GM23338 (cell line): ENCODE results near the gene GEMIN8. TPM values are rescaled to one million over a fixed set of nuclear protein-coding genes. Genes with fewer than 3 reads are reported as not detected.

ENCODE experiments used
- ATAC-seq: fragments of 200-7000 bp; cut with Tn5 transposase; 3 replicates; pipeline ENCODE4 v1.9.1; 2020
- DNase-seq: peaks from one replicate; pipeline ENCODE4 v3.0.0-alpha.2; 2015; ENCODE audit warnings: low spot score
- H2AFZ ChIP-seq: fragments of 200-600 bp; sonication (generic); 2 replicates; pipeline ENCODE4 v1.8.0; 2016; ENCODE audit warnings: antibody characterized with exemption, mild to moderate bottlenecking, moderate library complexity
- H3F3A ChIP-seq: fragments of 200-600 bp; sonication (generic); replicated peaks from 2 replicates; pipeline ENCODE4 v1.8.0; 2017; ENCODE audit warnings: antibody characterized with exemption, mixed run types, low read depth
- H3K27ac ChIP-seq: fragments of 200-600 bp; sonication (generic); 2 replicates; pipeline ENCODE4 v1.6.1; 2016; ENCODE audit warnings: low read depth
- H3K27me3 ChIP-seq: fragments of 200-600 bp; sonication (generic); 2 replicates; pipeline ENCODE4 v1.8.0; 2016; ENCODE audit warnings: mild to moderate bottlenecking, mixed run types, moderate library complexity; ENCODE audit not compliant: insufficient read depth
- H3K36me3 ChIP-seq: fragments of 200-600 bp; sonication (generic); 2 replicates; pipeline ENCODE4 v1.8.0; 2016; ENCODE audit warnings: mild to moderate bottlenecking; ENCODE audit not compliant: insufficient read depth
- H3K4me1 ChIP-seq: fragments of 200-600 bp; sonication (generic); 2 replicates; pipeline ENCODE4 v1.8.0; 2016; ENCODE audit warnings: mild to moderate bottlenecking, moderate library complexity; ENCODE audit not compliant: insufficient read depth
- H3K4me2 ChIP-seq: fragments of 200-600 bp; sonication (generic); 2 replicates; pipeline ENCODE4 v1.7.1; 2017; ENCODE audit warnings: mixed run types
- H3K4me3 ChIP-seq: fragments of 200-600 bp; sonication (generic); 2 replicates; pipeline ENCODE4 v1.6.1; 2016; ENCODE audit warnings: mixed run types
- H3K79me2 ChIP-seq: fragments of 200-600 bp; sonication (generic); replicated peaks from 2 replicates; pipeline ENCODE4 v1.8.0; 2017; ENCODE audit warnings: mild to moderate bottlenecking; ENCODE audit not compliant: insufficient read depth
- H3K9me2 ChIP-seq: fragments of 200-600 bp; sonication (generic); 2 replicates; pipeline ENCODE4 v1.8.0; 2017; ENCODE audit not compliant: insufficient read depth
- H4K20me1 ChIP-seq: fragments of 200-600 bp; sonication (generic); replicated peaks from 2 replicates; pipeline ENCODE4 v1.8.0; 2017; ENCODE audit warnings: mild to moderate bottlenecking; ENCODE audit not compliant: insufficient read depth
- H3K27ac Mint-ChIP-seq: 2 replicates; pipeline ENCODE4 v1.8.0; 2020; ENCODE audit warnings: inconsistent platforms, mild to moderate bottlenecking, moderate library complexity, mixed read lengths
- H3K27me3 Mint-ChIP-seq: 3 replicates; pipeline ENCODE4 v1.8.0; 2022; ENCODE audit warnings: low read depth, mild to moderate bottlenecking, moderate library complexity, mixed read lengths, inconsistent platforms; ENCODE audit not compliant: insufficient read depth, poor library complexity
- H3K36me3 Mint-ChIP-seq: 3 replicates; pipeline ENCODE4 v1.8.0; 2021; ENCODE audit warnings: low read depth, mild to moderate bottlenecking, inconsistent platforms, moderate library complexity, mixed read lengths
- H3K4me1 Mint-ChIP-seq: 3 replicates; pipeline ENCODE4 v1.8.0; 2020; ENCODE audit warnings: mild to moderate bottlenecking, inconsistent platforms, mixed read lengths
- H3K4me3 Mint-ChIP-seq: 3 replicates; pipeline ENCODE4 v1.8.0; 2021; ENCODE audit warnings: moderate library complexity, mild to moderate bottlenecking, inconsistent platforms, mixed read lengths
- H3K9me3 Mint-ChIP-seq: 3 replicates; pipeline ENCODE4 v1.8.0; 2020; ENCODE audit warnings: moderate library complexity, mild to moderate bottlenecking, inconsistent platforms, mixed read lengths
- CREB1 ChIP-seq: fragments of 250-450 bp; sonication (Bioruptor Pico); IDR thresholded peaks from 2 replicates; pipeline ENCODE4 v1.5.0; 2020; ENCODE audit warnings: low read depth, mild to moderate bottlenecking, moderate library complexity
- CTCF ChIP-seq, 2 experiments: fragments of 200-600 bp in 1 of 2; sonication (generic) in 1 of 2; conservative IDR thresholded peaks; 2 replicates each; pipeline versions ENCODE4 v1.5.1 to v1.6.1; 2016 to 2017; ENCODE audit warnings: antibody characterized with exemption in 2 of 2, low read depth in 2 of 2, mild to moderate bottlenecking in 2 of 2, moderate library complexity in 1 of 2
- ETS1 ChIP-seq: IDR thresholded peaks from 2 replicates; pipeline ENCODE4 v1.6.1; 2016; ENCODE audit warnings: antibody characterized with exemption
- EZH2 ChIP-seq: fragments of 200-600 bp; sonication (generic); IDR thresholded peaks from one replicate; pipeline ENCODE4 v1.8.0; 2017; ENCODE audit warnings: antibody characterized with exemption, mild to moderate bottlenecking, low read depth; ENCODE audit not compliant: unreplicated experiment
- EZH2phosphoT487 ChIP-seq: fragments of 200-600 bp; sonication (generic); IDR thresholded peaks from one replicate; pipeline ENCODE4 v1.8.1; 2018; ENCODE audit warnings: antibody characterized with exemption; ENCODE audit not compliant: unreplicated experiment
- JUNB ChIP-seq: IDR thresholded peaks from one replicate; pipeline ENCODE4 v1.6.1; 2016; ENCODE audit warnings: antibody characterized with exemption; ENCODE audit not compliant: unreplicated experiment
- NANOG ChIP-seq: IDR thresholded peaks from 2 replicates; pipeline ENCODE4 v1.6.1; 2016; ENCODE audit warnings: antibody characterized with exemption, borderline replicate concordance
- POLR2AphosphoS5 ChIP-seq: IDR thresholded peaks from 2 replicates; pipeline ENCODE4 v1.6.1; 2016; ENCODE audit warnings: antibody characterized with exemption, low read depth
- REST ChIP-seq: IDR thresholded peaks from one replicate; pipeline ENCODE4 v1.6.1; 2018; ENCODE audit warnings: antibody characterized with exemption; ENCODE audit not compliant: unreplicated experiment
- STAT1 ChIP-seq: IDR thresholded peaks from one replicate; pipeline ENCODE4 v1.6.1; 2016; ENCODE audit warnings: antibody characterized with exemption; ENCODE audit not compliant: unreplicated experiment
- ZNF114 ChIP-seq: fragments of 250-450 bp; sonication (Bioruptor Pico); IDR thresholded peaks from 2 replicates; pipeline ENCODE4 v1.5.0; 2020; ENCODE audit warnings: mild to moderate bottlenecking, moderate library complexity
- ZNF331 ChIP-seq: fragments of 250-450 bp; sonication (Bioruptor Pico); IDR thresholded peaks from 2 replicates; pipeline ENCODE4 v1.5.0; 2020; ENCODE audit warnings: low read depth, mild to moderate bottlenecking, moderate library complexity
- ZNF462 ChIP-seq: fragments of 250-450 bp; sonication (Bioruptor Pico); IDR thresholded peaks from 2 replicates; pipeline ENCODE4 v1.5.0; 2020; ENCODE audit warnings: mild to moderate bottlenecking, moderate library complexity
- polyA plus RNA-seq: library from polyadenylated mRNA; unstranded; fragments of >200 nt; fragmentation: Nextera tagmentation; extraction: Ambion mirVana; gene quantifications from 2 replicates; pipeline ENCODE4 v1.2.1, GENCODE V29; 2016
- total RNA-seq: library from RNA; depleted of rRNA; stranded (reverse); fragments of >200 nt; shearing (Covaris generic); gene quantifications from 2 replicates; pipeline ENCODE4 v1.2.3, GENCODE V29; 2014

GEMIN8 gene
- total and polyA plus RNA-seq, 2 experiments from 2014 or later, result 16.5 to 19.9 TPM

- DNase-seq (no peak), ATAC-seq (no peak)
- H4K20me1 ChIP-seq, result no peaks in the 10 kb centered on the region
- H3K27ac Mint-ChIP-seq, result no peak overlapping the region
- no peak overlapping the region for H3K27ac ChIP-seq
- no peak for TF ChIP-seq CTCF (conservative IDR thresholded peaks at IDR 0.05; ENCODE audit: low read depth in 2 of 2)
- TF ChIP-seq POLR2AphosphoS5, result no peak
- TF ChIP-seq ETS1, result no peak
- TF ChIP-seq ZNF114 (CRISPR knock-in tag), result no peak
- TF ChIP-seq CREB1 (CRISPR knock-in tag), result no peak
- TF ChIP-seq STAT1, result no peak
- no peak for TF ChIP-seq NANOG
- TF ChIP-seq JUNB, result no peak
- TF ChIP-seq EZH2, result no peak
- TF ChIP-seq EZH2phosphoT487, result no peak
- no peak for TF ChIP-seq REST
- no peak for TF ChIP-seq ZNF462 (CRISPR knock-in tag)
- no peak for TF ChIP-seq ZNF331
- H3K4me2 ChIP-seq, result no peak overlapping the region
- H3K4me1 Mint-ChIP-seq, result peaks cover 7% of the 10 kb centered on the region; the same call in 2 of the 3 replicates
- no peaks in the 10 kb centered on the region for H3K36me3 Mint-ChIP-seq
- H3K36me3 ChIP-seq, result no peaks in the 10 kb centered on the region
- H3K79me2 ChIP-seq, result no peaks in the 10 kb centered on the region
- no peaks in the 10 kb centered on the region for H3K4me1 ChIP-seq
- no peaks in the 10 kb centered on the region for H3K9me2 ChIP-seq
- H3K4me3 Mint-ChIP-seq, result no peak overlapping the region
- H3K4me3 ChIP-seq, result no peak overlapping the region
- H3K27me3 Mint-ChIP-seq, result no peaks in the 10 kb centered on the region
- no peak overlapping the region for H2AFZ ChIP-seq
- no peaks in the 10 kb centered on the region for H3F3A ChIP-seq
- no peaks in the 10 kb centered on the region for H3K27me3 ChIP-seq
- H3K9me3 Mint-ChIP-seq, result no peaks in the 10 kb centered on the region
Measured at GRCh38 chrX:14062524-14062923, 32.8 kb upstream of the GEMIN8 start.
